NCI-H1930 (cell line): Measurements from ENCODE around the gene MAN1A1.
A peak's percentile ranks its signal among the peaks of the same experiment; 100 is the strongest.

Experiments
- DNase-seq, 2 experiments: peaks; one replicate each; lab custom pipeline; 2025; lab: John Stamatoyannopoulos, UW

Gene MAN1A1

GRCh38 chr6:119234457-119234856 lies 115.1 kb downstream of the MAN1A1 start:
- no peak for DNase-seq

- no peak for DNase-seq
Observed at GRCh38 chr6:119233312-119233984, 116.1 kb downstream of the MAN1A1 start.

- DNase-seq, result no peak
Observed at GRCh38 chr6:119231394-119231793, 118.2 kb downstream of the MAN1A1 start.

GRCh38 chr6:119230160-119230559 lies 119.4 kb downstream of the MAN1A1 start:
- DNase-seq, result no peak

GRCh38 chr6:119227377-119227776 lies 122.2 kb downstream of the MAN1A1 start:
- no peak for DNase-seq

- no peak for DNase-seq
Observed at GRCh38 chr6:119226089-119226488, 123.5 kb downstream of the MAN1A1 start.

- no peak for DNase-seq
Observed at GRCh38 chr6:119224095-119224701, 125.4 kb downstream of the MAN1A1 start.

GRCh38 chr6:119220452-119220851 lies 129.1 kb downstream of the MAN1A1 start:
- DNase-seq, result no peak

GRCh38 chr6:119218548-119218947 lies 131.0 kb downstream of the MAN1A1 start:
- no peak for DNase-seq

GRCh38 chr6:119215885-119216590 lies 133.5 kb downstream of the MAN1A1 start:
- no peak for DNase-seq

GRCh38 chr6:119215309-119215708 lies 134.3 kb downstream of the MAN1A1 start:
- no peak for DNase-seq

- DNase-seq, result no peak
Observed at GRCh38 chr6:119210596-119210995, 139.0 kb downstream of the MAN1A1 start.

- DNase-seq, result no peak
Observed at GRCh38 chr6:119209452-119210205, 139.9 kb downstream of the MAN1A1 start.

- DNase-seq, result no peak
Observed at GRCh38 chr6:119207971-119208725, 141.4 kb downstream of the MAN1A1 start.

- DNase-seq, result no peak
Observed at GRCh38 chr6:119207327-119207726, 142.2 kb downstream of the MAN1A1 start.

GRCh38 chr6:119205911-119206618 lies 143.5 kb downstream of the MAN1A1 start:
- DNase-seq, result no peak

- DNase-seq, result no peak
Observed at GRCh38 chr6:119204719-119205118, 144.8 kb downstream of the MAN1A1 start.

GRCh38 chr6:119201480-119201879 lies 148.1 kb downstream of the MAN1A1 start:
- peak; percentile 3 to 21 for DNase-seq

GRCh38 chr6:119200512-119201175 lies 148.9 kb downstream of the MAN1A1 start:
- no peak for DNase-seq

- DNase-seq, result no peak
Observed at GRCh38 chr6:119197271-119197670, 152.3 kb downstream of the MAN1A1 start.

- DNase-seq, result no peak
Observed at GRCh38 chr6:119196715-119197114, 152.8 kb downstream of the MAN1A1 start.
